Muscle of arm (tissue), 12 donors: ENCODE data around the gene TAS2R10. TPM values are rescaled to one million over a fixed set of nuclear protein-coding genes. Genes with fewer than 3 reads are reported as not detected.
"Not testable (repeated sequence)": the region's sequence is repeated elsewhere in the genome, so short reads cannot be mapped to it uniquely, and the experiment has no call there.

ENCODE experiments used
- DNase-seq: peaks from one replicate; pipeline ENCODE4 v3.0.0-alpha.2; 2013
- polyA plus RNA-seq, 12 donors: library from polyadenylated mRNA; unstranded; fragments of 120-200 nt; gene quantifications; one replicate each; pipeline ENCODE4 v1.2.1, GENCODE V29; 2013; ENCODE audit not compliant: insufficient read length in 12 of 12

Gene TAS2R10
- polyA plus RNA-seq, 12 donors, result 0.26 to 2.0 (median 1.1) TPM; not detected in 2

- DNase-seq, result not testable (repeated sequence)
Observed at GRCh38 chr12:10791769-10792168, 34.4 kb downstream of the TAS2R10 start.

GRCh38 chr12:10783252-10783651, 42.9 kb downstream of the TAS2R10 start:
- DNase-seq, result no peak

GRCh38 chr12:10779103-10779502, 47.1 kb downstream of the TAS2R10 start:
- no peak for DNase-seq

Other genes with a start within 250 kb of the TAS2R10 start
- gene MAGOHB, start 212.7 kb downstream of the TAS2R10 start, polyA plus RNA-seq, result 10 to 100 TPM in 10 of 12 donors, not detected in 2; 19.7 to 37.6 (median 31.7) TPM
- under 1 TPM in 5 of 12 donors, not detected in 7; 0.08 to 0.65 (median 0.23) TPM for gene STYK1, start 152.3 kb downstream of the TAS2R10 start, polyA plus RNA-seq
- gene YBX3, start 103.0 kb downstream of the TAS2R10 start, polyA plus RNA-seq, result 1,000 to 10,000 TPM in 3 of 12 donors, 100 to 1,000 TPM in 9; 554 to 1,254 (median 766) TPM
- gene TAS2R7, start 23.7 kb downstream of the TAS2R10 start, polyA plus RNA-seq, result not detected
- gene TAS2R8, start 19.1 kb downstream of the TAS2R10 start, polyA plus RNA-seq, result not detected
- gene TAS2R9, start 16.2 kb downstream of the TAS2R10 start, polyA plus RNA-seq, result not detected
- gene PRR4, start 23.1 kb upstream of the TAS2R10 start, polyA plus RNA-seq, result 1 to 10 TPM in 10 of 12 donors, not detected in 2; 2.3 to 9.4 (median 4.3) TPM
- gene PRH1, start 57.9 kb upstream of the TAS2R10 start, polyA plus RNA-seq, result 10 to 100 TPM in 3 of 12 donors, 1 to 10 TPM in 7, not detected in 2; 4.9 to 16.0 (median 8.6) TPM
- gene TAS2R13, start 83.2 kb upstream of the TAS2R10 start, polyA plus RNA-seq, result under 1 TPM in 3 of 12 donors, not detected in 9; 0.11 to 0.22 (median 0.21) TPM
- gene PRH2, start 102.9 kb upstream of the TAS2R10 start, polyA plus RNA-seq, result under 1 TPM in 3 of 12 donors, not detected in 9; 0.26 to 0.45 (median 0.37) TPM
- 1 to 10 TPM in 10 of 12 donors, not detected in 2; 1.8 to 6.2 (median 3.3) TPM for gene TAS2R14, start 112.9 kb upstream of the TAS2R10 start, polyA plus RNA-seq
- under 1 TPM in 1 of 12 donors, not detected in 11; 0.19 TPM for gene TAS2R50, start 160.6 kb upstream of the TAS2R10 start, polyA plus RNA-seq
- 1 to 10 TPM in 6 of 12 donors, under 1 TPM in 4, not detected in 2; 0.54 to 3.7 (median 1.6) TPM for gene TAS2R20, start 171.9 kb upstream of the TAS2R10 start, polyA plus RNA-seq
- 1 to 10 TPM in 8 of 12 donors, under 1 TPM in 2, not detected in 2; 0.50 to 3.4 (median 1.3) TPM for gene TAS2R19, start 196.3 kb upstream of the TAS2R10 start, polyA plus RNA-seq
- 1 to 10 TPM in 5 of 12 donors, under 1 TPM in 5, not detected in 2; 0.63 to 2.3 (median 1.0) TPM for gene TAS2R31, start 205.0 kb upstream of the TAS2R10 start, polyA plus RNA-seq
- gene TAS2R46, start 235.9 kb upstream of the TAS2R10 start, polyA plus RNA-seq, result under 1 TPM in 2 of 12 donors, not detected in 10; 0.24 to 0.28 TPM